ENCODE measurements around the gene CLIC5.

DNA sequence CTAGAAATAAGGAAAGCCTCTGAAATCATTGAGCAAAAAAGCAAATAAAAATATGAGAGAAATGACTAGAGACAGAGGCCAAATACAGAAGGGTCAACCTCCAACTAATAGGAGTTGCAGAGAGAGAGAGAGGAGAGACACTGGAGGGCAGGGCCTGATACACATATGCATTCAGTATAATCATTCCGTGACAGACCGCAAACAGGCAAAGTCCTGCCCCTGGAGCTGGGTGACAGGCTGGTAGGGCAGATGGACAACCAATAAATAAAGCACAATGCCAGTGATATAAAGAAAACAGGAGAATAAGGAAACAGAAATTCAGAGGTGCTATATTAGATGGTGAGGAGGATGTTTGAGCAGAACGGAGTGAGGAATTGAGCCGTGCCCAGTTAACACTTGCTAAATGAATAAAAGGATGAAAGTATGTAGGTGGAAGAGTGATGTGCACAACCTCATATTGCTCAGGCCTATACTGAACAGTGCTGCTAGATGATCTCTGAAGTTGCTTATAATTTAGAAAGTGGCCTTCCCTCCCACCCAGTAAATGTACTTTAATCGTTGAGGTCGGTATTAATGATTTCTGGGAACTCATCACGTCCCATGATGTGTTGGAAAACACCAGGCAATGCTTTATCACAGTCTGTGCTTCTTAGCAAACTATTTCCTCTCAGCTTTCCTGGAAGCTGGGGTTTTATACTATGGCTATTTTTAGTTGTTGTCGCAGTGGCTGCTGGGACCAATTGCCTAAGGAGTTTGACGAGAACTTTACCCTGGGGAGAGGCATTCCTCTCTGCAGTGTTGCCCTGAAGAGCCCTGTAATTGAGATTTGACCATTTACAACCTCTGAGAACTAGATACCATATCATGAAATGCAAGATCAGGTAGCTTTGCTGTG is 37.6 kb upstream of the CLIC5 start:
- TF ChIP-seq, protein P1, sequence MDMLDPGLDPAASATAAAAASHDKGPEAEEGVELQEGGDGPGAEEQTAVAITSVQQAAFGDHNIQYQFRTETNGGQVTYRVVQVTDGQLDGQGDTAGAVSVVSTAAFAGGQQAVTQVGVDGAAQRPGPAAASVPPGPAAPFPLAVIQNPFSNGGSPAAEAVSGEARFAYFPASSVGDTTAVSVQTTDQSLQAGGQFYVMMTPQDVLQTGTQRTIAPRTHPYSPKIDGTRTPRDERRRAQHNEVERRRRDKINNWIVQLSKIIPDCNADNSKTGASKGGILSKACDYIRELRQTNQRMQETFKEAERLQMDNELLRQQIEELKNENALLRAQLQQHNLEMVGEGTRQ (IDR thresholded peaks at IDR 0.05; ENCODE audit: low read length): no peak
- TF ChIP-seq RFX5 (IDR thresholded peaks at IDR 0.05; ENCODE audit: borderline replicate concordance, low read depth, low read length) (no peak), POLR2AphosphoS5 (IDR thresholded peaks at IDR 0.05; ENCODE audit: low read depth, low read length) (no peak), TCF12 (IDR thresholded peaks at IDR 0.05; ENCODE audit: low read depth, low read length) (no peak), ZNF274 (IDR thresholded peaks at IDR 0.05; ENCODE audit: borderline replicate concordance, extremely low read depth, low read length) (no peak), YY1 (IDR thresholded peaks at IDR 0.05; ENCODE audit: low read depth, low read length) (no peak)
- TF ChIP-seq, protein P2, sequence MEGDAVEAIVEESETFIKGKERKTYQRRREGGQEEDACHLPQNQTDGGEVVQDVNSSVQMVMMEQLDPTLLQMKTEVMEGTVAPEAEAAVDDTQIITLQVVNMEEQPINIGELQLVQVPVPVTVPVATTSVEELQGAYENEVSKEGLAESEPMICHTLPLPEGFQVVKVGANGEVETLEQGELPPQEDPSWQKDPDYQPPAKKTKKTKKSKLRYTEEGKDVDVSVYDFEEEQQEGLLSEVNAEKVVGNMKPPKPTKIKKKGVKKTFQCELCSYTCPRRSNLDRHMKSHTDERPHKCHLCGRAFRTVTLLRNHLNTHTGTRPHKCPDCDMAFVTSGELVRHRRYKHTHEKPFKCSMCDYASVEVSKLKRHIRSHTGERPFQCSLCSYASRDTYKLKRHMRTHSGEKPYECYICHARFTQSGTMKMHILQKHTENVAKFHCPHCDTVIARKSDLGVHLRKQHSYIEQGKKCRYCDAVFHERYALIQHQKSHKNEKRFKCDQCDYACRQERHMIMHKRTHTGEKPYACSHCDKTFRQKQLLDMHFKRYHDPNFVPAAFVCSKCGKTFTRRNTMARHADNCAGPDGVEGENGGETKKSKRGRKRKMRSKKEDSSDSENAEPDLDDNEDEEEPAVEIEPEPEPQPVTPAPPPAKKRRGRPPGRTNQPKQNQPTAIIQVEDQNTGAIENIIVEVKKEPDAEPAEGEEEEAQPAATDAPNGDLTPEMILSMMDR (IDR thresholded peaks at IDR 0.05; ENCODE audit: control extremely low read depth in 1 of 3, insufficient read depth in 1 of 3, low read depth in 1 of 3, low read length in 3 of 3): no peak

Data from H1 (cell line).